Adrenal gland (tissue), 5 donors: ENCODE measurements around the gene ST6GALNAC4.

Experiments
- POLR2A ChIP-seq, 2 donors: fragments of 450-650 bp; IDR thresholded peaks; one replicate each; pipeline ENCODE4 v1.6.1; 2017; ENCODE audit warnings: antibody characterized with exemption in 2 of 2, mild to moderate bottlenecking in 2 of 2, moderate library complexity in 1 of 2
- TF ChIP-seq, protein P1 (sequence below), 6 experiments: fragments of 450-650 bp in 4 of 6; fragments of 200-600 bp in 2 of 6; sonication (generic) in 1 of 6; IDR thresholded peaks; 1 replicate in 5 of 6; 2 replicates in 1 of 6; pipeline versions ENCODE4 v1.5.1 to v1.8.0; 2016 to 2021; ENCODE audit warnings: antibody characterized with exemption in 6 of 6, mild to moderate bottlenecking in 2 of 6, moderate library complexity in 1 of 6
- donor health status: DM: no; HTN: no; CAD: no.

DNA sequence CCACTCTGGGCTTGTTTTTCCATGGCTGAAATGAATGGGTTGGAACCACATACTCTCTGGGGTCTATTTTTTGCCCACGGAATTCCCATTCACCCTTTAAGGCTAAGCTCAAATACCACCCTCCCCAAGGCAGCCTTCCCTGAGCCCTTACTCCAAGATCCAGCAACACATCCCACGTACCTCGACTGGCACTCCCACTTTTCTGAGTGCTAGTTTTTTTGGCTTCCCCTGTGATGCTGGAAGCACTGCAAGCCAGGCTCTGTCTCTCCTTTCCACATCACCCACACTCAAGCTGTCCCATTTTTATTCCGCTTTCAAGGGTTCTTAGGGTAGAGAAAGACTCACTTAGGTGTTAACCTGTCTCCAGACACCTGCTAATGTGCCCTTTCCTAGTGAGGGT, 23.4 kb downstream of the ST6GALNAC4 start:
- TF ChIP-seq, protein P1, sequence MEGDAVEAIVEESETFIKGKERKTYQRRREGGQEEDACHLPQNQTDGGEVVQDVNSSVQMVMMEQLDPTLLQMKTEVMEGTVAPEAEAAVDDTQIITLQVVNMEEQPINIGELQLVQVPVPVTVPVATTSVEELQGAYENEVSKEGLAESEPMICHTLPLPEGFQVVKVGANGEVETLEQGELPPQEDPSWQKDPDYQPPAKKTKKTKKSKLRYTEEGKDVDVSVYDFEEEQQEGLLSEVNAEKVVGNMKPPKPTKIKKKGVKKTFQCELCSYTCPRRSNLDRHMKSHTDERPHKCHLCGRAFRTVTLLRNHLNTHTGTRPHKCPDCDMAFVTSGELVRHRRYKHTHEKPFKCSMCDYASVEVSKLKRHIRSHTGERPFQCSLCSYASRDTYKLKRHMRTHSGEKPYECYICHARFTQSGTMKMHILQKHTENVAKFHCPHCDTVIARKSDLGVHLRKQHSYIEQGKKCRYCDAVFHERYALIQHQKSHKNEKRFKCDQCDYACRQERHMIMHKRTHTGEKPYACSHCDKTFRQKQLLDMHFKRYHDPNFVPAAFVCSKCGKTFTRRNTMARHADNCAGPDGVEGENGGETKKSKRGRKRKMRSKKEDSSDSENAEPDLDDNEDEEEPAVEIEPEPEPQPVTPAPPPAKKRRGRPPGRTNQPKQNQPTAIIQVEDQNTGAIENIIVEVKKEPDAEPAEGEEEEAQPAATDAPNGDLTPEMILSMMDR (IDR thresholded peaks at IDR 0.05), result no peak
- TF ChIP-seq POLR2A (IDR thresholded peaks at IDR 0.05), result no peak
